C4-2B (cell line): ENCODE measurements around the gene CFAP206.

ENCODE experiments used
- ZFX ChIP-seq: fragments of 450-650 bp; IDR thresholded peaks from 2 replicates; pipeline ENCODE4 v1.6.1; 2017
- TF ChIP-seq, protein P1 (sequence below): fragments of 450-650 bp; conservative IDR thresholded peaks from 2 replicates; pipeline ENCODE4 v1.5.1; 2017; ENCODE audit warnings: mild to moderate bottlenecking

DNA sequence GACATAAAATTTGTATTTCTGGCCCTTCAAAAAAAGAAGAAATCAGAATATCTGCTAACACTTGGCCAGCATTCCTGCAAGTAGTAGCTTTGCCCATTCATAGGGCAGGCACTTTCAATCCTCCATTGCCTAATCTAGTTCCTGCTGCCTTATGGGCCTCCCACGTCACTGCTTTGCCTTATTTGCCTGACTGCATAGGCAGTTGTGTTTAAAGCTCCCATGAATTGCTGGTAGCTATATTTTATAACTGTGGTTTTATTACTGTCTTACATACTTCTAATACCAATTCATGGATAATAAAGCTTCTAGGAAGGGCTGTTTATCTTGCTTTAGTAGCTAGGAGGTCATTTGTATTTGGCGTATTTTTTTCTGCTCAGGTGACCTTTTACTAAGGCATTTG, 57.3 kb downstream of the CFAP206 start:
- TF ChIP-seq, protein P1, sequence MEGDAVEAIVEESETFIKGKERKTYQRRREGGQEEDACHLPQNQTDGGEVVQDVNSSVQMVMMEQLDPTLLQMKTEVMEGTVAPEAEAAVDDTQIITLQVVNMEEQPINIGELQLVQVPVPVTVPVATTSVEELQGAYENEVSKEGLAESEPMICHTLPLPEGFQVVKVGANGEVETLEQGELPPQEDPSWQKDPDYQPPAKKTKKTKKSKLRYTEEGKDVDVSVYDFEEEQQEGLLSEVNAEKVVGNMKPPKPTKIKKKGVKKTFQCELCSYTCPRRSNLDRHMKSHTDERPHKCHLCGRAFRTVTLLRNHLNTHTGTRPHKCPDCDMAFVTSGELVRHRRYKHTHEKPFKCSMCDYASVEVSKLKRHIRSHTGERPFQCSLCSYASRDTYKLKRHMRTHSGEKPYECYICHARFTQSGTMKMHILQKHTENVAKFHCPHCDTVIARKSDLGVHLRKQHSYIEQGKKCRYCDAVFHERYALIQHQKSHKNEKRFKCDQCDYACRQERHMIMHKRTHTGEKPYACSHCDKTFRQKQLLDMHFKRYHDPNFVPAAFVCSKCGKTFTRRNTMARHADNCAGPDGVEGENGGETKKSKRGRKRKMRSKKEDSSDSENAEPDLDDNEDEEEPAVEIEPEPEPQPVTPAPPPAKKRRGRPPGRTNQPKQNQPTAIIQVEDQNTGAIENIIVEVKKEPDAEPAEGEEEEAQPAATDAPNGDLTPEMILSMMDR: no peak
- no peak for TF ChIP-seq ZFX
